Body of pancreas (tissue), 4 donors: ENCODE measurements around the gene AGTR1. TPM values are rescaled to one million over a fixed set of nuclear protein-coding genes. Genes with fewer than 3 reads are reported as not detected.

Experiments used
- ATAC-seq: fragments of 150-250 bp; one replicate; pipeline ENCODE4 v1.9.1; 2016
- DNase-seq, 4 donors: peaks; one replicate each; pipeline ENCODE4 v3.0.0-alpha.2; 2019
- H3K27ac ChIP-seq, 4 donors: fragments of 200-600 bp; sonication (generic); 1 replicate in 3 of 4; 2 replicates in 1 of 4; pipeline versions ENCODE4 v1.5.1 to v1.6.1; 2016 to 2019; ENCODE audit warnings: mild to moderate bottlenecking in 1 of 4, mixed read lengths in 1 of 4, moderate library complexity in 1 of 4
- H3K27me3 ChIP-seq, 2 donors: fragments of 200-600 bp; sonication (generic); one replicate each; pipeline ENCODE4 v1.6.0; 2016; ENCODE audit warnings: mild to moderate bottlenecking in 1 of 2
- H3K36me3 ChIP-seq, 2 donors: fragments of 200-600 bp; sonication (generic); replicated peaks in 1 of 2; 2 replicates each; pipeline ENCODE4 v1.5.1; 2016; ENCODE audit warnings: low read depth in 2 of 2; ENCODE audit not compliant: insufficient read depth in 1 of 2
- H3K4me1 ChIP-seq: fragments of 200-600 bp; sonication (generic); one replicate; pipeline ENCODE4 v1.6.0; 2016
- H3K4me3 ChIP-seq, 2 donors: fragments of 200-600 bp; sonication (generic); 1 replicate in 1 of 2; 2 replicates in 1 of 2; pipeline ENCODE4 v1.5.1; 2016 to 2019
- H3K9me3 ChIP-seq, 3 donors: fragments of 200-600 bp; sonication (generic); 1 replicate in 2 of 3; 2 replicates in 1 of 3; pipeline ENCODE4 v1.5.1; 2016
- CTCF ChIP-seq, 7 experiments: fragments of 450-650 bp in 4 of 7; fragments of 200-600 bp in 3 of 7; sonication (generic) in 3 of 7; IDR thresholded peaks; one replicate each; pipeline ENCODE4 v1.5.1; 2016 to 2019; ENCODE audit warnings: antibody characterized with exemption in 7 of 7
- POLR2A ChIP-seq, 3 donors: fragments of 450-650 bp; IDR thresholded peaks; one replicate each; pipeline ENCODE4 v1.6.1; 2016; ENCODE audit warnings: antibody characterized with exemption in 3 of 3, mild to moderate bottlenecking in 2 of 3
- WGBS, 2 donors: methylation state at CpG; one replicate each; pipeline ENCODE4 v1.1.5; 2017; 5-methylcytosine and 5-hydroxymethylcytosine counted together
- intact Hi-C: fragments of 100-400 bp; cut with DNase I; formaldehyde crosslinking; loops from one replicate; pipeline ENCODE4 v1.15.1; 2023
- total RNA-seq, 2 donors: library from RNA; depleted of rRNA; stranded (reverse); fragments of >200 nt; gene quantifications; one replicate each; pipeline ENCODE4 v1.1.0, GENCODE V29; 2016

The AGTR1 gene
- total RNA-seq, 2 donors from 2014 or later: 4.4 to 11.2 TPM

GRCh38 chr3:148716657-148717056 is 19.0 kb downstream of the AGTR1 start:
- Histone ChIP-seq H3K36me3 (no peaks in the 10 kb centered on the region), H3K9me3 (no peaks in the 10 kb centered on the region), H3K4me3 (no peak overlapping the region), H3K27me3 (no peaks in the 10 kb centered on the region), H3K27ac (no peak overlapping the region), H3K4me1 (peaks cover 20% of the 10 kb centered on the region)
- ATAC-seq (no peak), DNase-seq (no peak)
- 41 to 52% methylated on average over 1 of the region's 1 CpG for WGBS, 2 donors
- intact Hi-C loops: no loop called here
- TF ChIP-seq CTCF (IDR thresholded peaks at IDR 0.05) (peak in 3 of 7 experiments; percentile 7 to 16 (median 14)), POLR2A (IDR thresholded peaks at IDR 0.05) (no peak)

GRCh38 chr3:148717885-148718561 is 20.3 kb downstream of the AGTR1 start:
- peaks cover 20% of the 10 kb centered on the region for H3K4me1 ChIP-seq
- intact Hi-C loops: no loop called here
- peak overlapping the region in 1 of 4 donors; percentile 1 for H3K27ac ChIP-seq
- no peaks in the 10 kb centered on the region for H3K9me3 ChIP-seq
- WGBS, 2 donors: 35 to 52% methylated on average over 3 of the region's 3 CpGs
- ATAC-seq: peak; percentile 64
- no peak for TF ChIP-seq CTCF (IDR thresholded peaks at IDR 0.05)
- H3K27me3 ChIP-seq: no peaks in the 10 kb centered on the region
- DNase-seq: no peak
- no peak overlapping the region for H3K4me3 ChIP-seq
- no peaks in the 10 kb centered on the region for H3K36me3 ChIP-seq

GRCh38 chr3:148718982-148719862 is 21.5 kb downstream of the AGTR1 start:
- peak; percentile 57 for ATAC-seq
- H3K4me1 ChIP-seq: peaks cover 20% of the 10 kb centered on the region
- H3K36me3 ChIP-seq: no peaks in the 10 kb centered on the region
- H3K9me3 ChIP-seq: no peaks in the 10 kb centered on the region
- peak overlapping the region in 1 of 4 donors; percentile 24 for H3K27ac ChIP-seq
- H3K27me3 ChIP-seq: no peaks in the 10 kb centered on the region
- H3K4me3 ChIP-seq: no peak overlapping the region
- DNase-seq: no peak
- intact Hi-C loops: no loop called here
- WGBS, 2 donors: 60 to 62% methylated on average over 7 of the region's 7 CpGs
- TF ChIP-seq POLR2A (IDR thresholded peaks at IDR 0.05) (no peak), CTCF (IDR thresholded peaks at IDR 0.05) (peak; percentile 37 to 66 (median 60))

- no peaks in the 10 kb centered on the region for H3K9me3 ChIP-seq
- intact Hi-C loops: no loop called here
- no peaks in the 10 kb centered on the region for H3K27me3 ChIP-seq
- no peak for DNase-seq
- no peak for ATAC-seq
- H3K27ac ChIP-seq: no peak overlapping the region
- no peaks in the 10 kb centered on the region for H3K36me3 ChIP-seq
- TF ChIP-seq CTCF (IDR thresholded peaks at IDR 0.05) (no peak), POLR2A (IDR thresholded peaks at IDR 0.05) (no peak)
- no peak overlapping the region for H3K4me3 ChIP-seq
- H3K4me1 ChIP-seq: peaks cover 20% of the 10 kb centered on the region
- 45 to 63% methylated on average over 2 of the region's 2 CpGs for WGBS, 2 donors
Observed at GRCh38 chr3:148720873-148721272, 23.2 kb downstream of the AGTR1 start.
